Pulmonary artery endothelial cell (primary cell): ENCODE results near the gene GRHPR. TPM values are rescaled to one million over a fixed set of nuclear protein-coding genes. Genes with fewer than 3 reads are reported as not detected.
"Not testable (repeated sequence)": the region's sequence is repeated elsewhere in the genome, so short reads cannot be mapped to it uniquely, and the experiment has no call there.

Experiments used
- DNase-seq: peaks from one replicate; pipeline ENCODE4 v3.0.0-alpha.2; 2011; ENCODE audit warnings: low read depth, low spot score
- total RNA-seq: library from RNA; depleted of rRNA; stranded (reverse); fragments of >200 nt; gene quantifications from 2 replicates; pipeline ENCODE4 v1.2.3, GENCODE V29; 2014

GRHPR gene
- total RNA-seq, 1 donor from 2014 or later: 135 TPM

DNA sequence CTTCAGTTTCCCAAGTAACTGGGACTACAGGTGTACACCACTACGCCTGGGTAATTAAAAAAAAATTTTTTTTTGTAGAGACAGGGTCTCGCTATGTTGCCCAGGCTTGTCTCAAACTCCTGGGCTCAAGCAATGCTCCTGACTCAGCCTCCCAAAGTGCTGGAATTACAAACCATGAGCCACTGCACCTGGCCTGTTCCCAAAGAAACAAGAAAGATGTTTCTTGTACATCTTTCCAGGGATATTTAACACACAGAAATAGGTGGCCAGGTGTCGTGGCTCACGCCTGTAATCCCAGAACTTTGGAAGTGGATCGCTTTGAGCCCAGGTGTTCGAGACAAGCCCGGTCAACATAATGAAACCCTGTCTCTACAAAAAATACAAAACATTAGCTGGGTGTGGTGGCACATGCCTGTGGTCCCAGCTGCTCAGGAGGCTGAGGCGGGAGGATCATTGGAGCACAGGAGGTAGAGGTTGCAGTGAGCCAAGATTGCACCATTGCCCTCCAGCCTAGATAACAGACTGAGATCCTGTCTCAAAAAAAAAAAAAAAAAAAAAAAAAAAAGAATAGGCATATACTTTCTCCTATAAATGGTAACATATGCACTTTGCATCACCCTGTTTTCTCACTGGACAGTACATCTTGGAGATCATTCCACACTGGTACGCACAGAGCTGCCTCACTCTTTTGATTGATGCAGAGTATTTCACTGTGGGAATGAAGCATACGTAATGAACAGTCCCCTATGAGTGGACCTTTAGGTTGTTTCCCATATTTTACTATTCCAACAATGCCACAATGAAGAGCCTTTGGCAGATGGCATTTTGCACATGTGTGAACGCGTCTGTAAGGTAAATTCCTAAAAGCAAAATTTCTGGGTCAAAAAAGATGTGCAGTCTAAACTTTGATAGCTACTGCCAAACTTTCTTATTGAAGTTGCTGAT, 2.0 kb upstream of the GRHPR start:
- no peak for DNase-seq

DNA sequence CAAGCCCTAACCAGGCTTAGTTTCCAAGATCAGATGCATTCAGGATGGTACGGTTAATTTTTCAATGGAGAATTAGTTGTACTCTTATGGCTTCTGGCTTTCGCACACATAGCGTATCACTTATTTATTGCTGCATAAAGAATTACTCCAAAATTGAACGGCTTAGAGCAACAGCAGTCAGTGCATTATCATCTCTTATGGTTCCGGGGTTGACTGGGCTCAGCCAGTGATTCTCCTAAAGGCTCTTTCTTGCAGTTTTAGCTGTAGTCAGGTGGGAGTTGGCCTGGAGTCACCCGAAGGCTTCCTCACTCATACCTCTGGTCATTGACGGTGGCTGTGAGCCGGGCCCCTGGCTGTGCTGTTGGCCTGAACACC, 595 bp upstream of the GRHPR start:
- DNase-seq: no peak

- DNase-seq: no peak
Measured at GRCh38 chr9:37423508-37423907, 1.0 kb downstream of the GRHPR start.

- no peak for DNase-seq
Measured at GRCh38 chr9:37424204-37424685, 1.7 kb downstream of the GRHPR start.

- DNase-seq: no peak
Measured at GRCh38 chr9:37424686-37425297, 2.3 kb downstream of the GRHPR start.

GRCh38 chr9:37425298-37425752, 2.8 kb downstream of the GRHPR start:
- no peak for DNase-seq

DNA sequence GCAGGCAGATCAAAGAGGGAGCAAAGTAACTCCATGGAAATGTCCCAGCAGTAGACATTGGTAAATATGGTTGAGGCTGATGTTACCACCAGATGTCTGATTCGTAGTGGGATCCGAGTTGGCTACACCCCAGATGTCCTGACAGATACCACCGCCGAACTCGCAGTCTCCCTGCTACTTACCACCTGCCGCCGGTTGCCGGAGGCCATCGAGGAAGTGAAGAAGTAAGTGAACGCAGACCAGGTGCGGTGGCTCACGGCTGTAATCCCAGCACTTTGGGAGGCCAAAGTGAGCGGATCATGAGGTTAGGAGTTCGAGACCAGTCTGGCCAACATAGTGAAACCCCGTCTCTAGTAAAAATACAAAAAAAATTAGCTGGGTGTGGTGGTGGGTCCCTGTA, 3.9 kb downstream of the GRHPR start:
- not testable (repeated sequence) for DNase-seq

DNA sequence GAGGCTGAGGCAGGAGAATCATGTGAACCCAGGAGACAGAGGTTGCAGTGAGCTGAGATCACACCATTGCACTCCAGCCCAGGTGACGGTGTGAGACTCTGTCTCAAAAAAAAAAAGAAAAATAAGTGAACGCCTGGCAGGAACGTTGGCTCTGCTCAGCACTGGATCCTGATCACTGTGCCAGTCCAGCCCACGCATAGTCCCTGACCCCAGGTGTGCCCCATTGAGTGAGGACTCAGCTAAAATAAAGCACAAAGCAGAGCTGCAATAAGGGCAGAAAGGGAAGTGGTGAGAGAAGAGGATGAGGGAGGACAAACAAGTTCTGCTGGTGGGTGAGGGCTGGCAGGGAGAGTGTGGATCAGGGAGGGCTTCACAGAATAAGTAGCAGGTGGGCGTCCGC, 4.3 kb downstream of the GRHPR start:
- DNase-seq: no peak

DNA sequence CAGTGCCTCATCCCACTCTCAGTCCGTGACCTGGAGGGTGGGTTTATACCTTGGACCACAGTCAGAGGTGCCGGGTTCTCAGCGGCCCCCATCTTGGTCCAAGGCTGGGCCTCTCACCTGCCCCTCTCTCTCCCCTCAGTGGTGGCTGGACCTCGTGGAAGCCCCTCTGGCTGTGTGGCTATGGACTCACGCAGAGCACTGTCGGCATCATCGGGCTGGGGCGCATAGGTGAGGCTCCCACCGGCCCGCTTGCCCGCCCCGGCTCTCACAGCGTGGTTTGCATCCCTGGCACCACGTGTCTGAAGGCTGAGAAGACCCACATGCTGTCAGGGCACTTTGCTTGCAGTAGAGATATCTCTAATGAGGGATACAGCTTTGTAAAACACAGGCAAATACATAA, 5.8 kb downstream of the GRHPR start:
- no peak for DNase-seq

GRCh38 chr9:37429441-37430285, 7.2 kb downstream of the GRHPR start:
- DNase-seq: no peak

- no peak for DNase-seq
Measured at GRCh38 chr9:37430841-37431597, 8.5 kb downstream of the GRHPR start.

- DNase-seq: no peak
Measured at GRCh38 chr9:37432020-37432419, 9.5 kb downstream of the GRHPR start.

GRCh38 chr9:37433867-37434371, 11.4 kb downstream of the GRHPR start:
- DNase-seq: no peak

DNA sequence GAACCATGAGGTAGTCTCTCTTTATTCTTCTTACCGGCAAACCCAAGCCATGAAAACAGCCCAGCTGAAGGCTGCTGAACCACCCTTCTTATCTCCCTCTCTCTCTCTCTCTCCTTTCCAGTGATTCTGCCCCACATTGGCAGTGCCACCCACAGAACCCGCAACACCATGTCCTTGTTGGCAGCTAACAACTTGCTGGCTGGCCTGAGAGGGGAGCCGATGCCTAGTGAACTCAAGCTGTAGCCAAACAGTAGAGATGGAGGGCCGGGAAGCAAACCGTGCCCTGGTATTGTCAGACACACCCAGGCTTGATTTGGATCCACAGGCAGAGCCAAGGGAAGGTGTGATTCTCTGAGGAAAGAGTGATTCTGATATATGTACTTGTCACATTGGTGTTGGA, 14.0 kb downstream of the GRHPR start:
- no peak for DNase-seq

- DNase-seq: no peak
Measured at GRCh38 chr9:37437010-37437409, 14.5 kb downstream of the GRHPR start.

DNA sequence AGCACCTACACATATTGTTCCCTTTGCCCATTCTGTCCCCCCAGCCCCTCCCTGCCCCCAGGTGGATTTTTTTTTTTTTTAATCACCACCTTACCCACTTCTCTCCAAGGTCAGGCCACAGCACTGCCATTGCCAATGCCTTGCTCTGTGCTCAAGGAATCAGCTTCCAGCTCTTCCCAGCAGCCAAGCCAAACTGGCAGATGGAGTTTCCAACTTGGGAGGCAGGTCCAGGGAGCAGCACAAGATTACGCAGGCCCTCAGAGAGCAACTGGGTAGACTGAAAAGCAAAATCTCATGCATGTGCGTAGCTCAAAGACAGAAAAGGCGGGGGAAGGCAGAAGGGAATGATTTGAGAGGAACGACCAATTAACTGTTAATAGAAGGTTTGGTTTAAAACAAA, 15.1 kb downstream of the GRHPR start:
- DNase-seq: no peak

DNA sequence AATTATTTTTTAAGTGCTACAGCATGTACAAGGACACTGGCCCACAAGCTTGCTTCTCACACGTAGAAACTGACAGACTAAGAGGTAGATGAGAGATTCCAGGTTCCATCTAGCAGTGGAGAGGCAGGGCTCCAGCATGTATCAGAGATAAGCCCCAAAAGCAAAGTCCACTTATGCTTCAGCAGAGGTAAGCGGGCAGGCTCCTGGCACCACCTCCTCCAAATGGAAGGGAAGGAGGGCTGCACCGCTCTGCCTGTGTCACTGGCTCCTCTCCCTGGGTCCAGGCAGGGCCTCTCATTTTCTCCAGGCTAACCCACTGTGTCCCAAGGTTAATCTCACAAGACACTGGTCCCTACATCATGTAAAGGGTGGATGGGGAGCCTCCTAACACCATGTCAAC, 15.9 kb downstream of the GRHPR start:
- DNase-seq: no peak

DNA sequence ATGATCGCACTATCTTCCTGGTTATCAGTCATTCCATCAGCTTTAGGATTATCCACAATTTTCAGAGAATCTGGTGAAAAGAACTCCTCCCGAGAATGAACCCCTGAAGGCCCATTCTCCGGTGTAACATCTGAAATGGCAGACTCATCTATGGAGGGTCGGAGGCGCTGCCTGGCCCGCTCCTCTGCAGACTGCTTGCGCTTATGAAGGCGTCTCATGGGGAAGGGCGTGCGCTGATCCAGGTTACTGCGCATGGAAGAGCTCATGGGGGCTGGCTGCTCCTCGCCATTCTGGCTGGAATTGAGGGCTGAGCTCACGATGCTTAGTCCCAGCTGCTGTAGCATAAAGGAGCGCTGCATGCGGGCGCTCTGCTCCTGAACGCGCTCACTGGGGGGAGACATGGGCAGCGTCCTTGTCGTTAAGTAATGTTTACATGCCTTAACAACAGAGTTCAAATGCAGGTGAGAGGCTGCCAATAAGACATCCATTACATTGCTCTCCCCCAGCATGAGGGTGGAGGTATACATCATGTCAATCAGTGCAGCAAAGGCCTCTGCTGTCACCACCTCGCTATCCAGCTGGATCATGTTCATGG, 19.4 kb downstream of the GRHPR start:
- DNase-seq: no peak

- no peak for DNase-seq
Measured at GRCh38 chr9:37442556-37442955, 20.1 kb downstream of the GRHPR start.

DNA sequence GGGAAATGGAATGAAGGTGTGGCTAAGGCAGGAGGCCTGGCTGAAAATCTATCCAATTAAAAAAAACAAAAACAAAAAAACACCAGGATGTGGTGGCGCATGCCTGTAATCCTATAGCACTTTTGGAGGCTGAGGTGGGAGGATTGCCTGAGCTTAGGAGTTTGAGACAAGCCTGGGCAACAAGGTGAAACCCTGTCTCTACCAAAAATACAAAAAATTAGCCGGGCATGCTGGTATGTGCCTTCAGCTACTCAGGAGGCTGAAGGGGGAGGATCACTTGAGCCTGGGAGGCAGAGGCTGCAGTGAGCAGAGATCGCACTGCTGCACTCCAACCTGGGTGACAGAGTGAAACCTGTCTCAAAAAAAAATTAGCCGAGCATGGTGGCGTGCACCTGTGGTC, 21.1 kb downstream of the GRHPR start:
- DNase-seq: no peak
